ENCODE data around the gene PRKD1.

DNA sequence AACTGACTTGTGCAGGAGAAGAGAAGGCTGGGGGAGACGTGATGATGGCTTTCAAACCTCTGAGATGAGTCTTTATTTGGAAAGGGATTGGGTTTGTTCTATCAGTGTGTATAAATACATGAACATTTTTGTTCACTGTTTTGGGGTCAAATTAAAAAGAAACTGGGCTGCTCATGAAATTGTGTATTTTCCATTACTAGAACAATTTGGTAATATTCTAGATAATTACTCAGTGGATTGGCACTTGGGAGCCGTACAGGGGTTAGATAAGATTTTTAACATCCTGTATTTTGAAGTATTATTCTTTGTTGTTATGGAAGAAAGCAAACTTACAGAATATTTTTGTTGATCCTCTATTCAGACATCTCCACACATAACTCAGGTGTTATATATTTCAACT lies 340.6 kb downstream of the PRKD1 start:
- TF ChIP-seq CTCF (IDR thresholded peaks at IDR 0.05) (no peak), POLR2A (IDR thresholded peaks at IDR 0.05) (no peak)
